Osteocyte (in vitro differentiated cells): ENCODE results near the gene R3HDM1. TPM values are rescaled to one million over a fixed set of nuclear protein-coding genes. Genes with fewer than 3 reads are reported as not detected.
A peak's percentile ranks its signal among the peaks of the same experiment; 100 is the strongest.

ENCODE experiments used
- DNase-seq: peaks from one replicate; pipeline ENCODE4 v3.0.0; 2021; ENCODE audit warnings: mixed read lengths; ENCODE audit not compliant: unreplicated experiment; ENCODE audit errors: extremely low spot score
- H3K27ac Mint-ChIP-seq: one replicate; pipeline ENCODE4 v1.8.0; 2021; ENCODE audit warnings: mild to moderate bottlenecking, mixed read lengths; ENCODE audit not compliant: unreplicated experiment
- H3K27me3 Mint-ChIP-seq: one replicate; pipeline ENCODE4 v1.8.0; 2021; ENCODE audit warnings: mixed read lengths; ENCODE audit not compliant: unreplicated experiment
- H3K36me3 Mint-ChIP-seq: one replicate; pipeline ENCODE4 v1.8.0; 2021; ENCODE audit warnings: mixed read lengths; ENCODE audit not compliant: unreplicated experiment
- H3K4me1 Mint-ChIP-seq: one replicate; pipeline ENCODE4 v1.8.0; 2021; ENCODE audit warnings: mixed read lengths; ENCODE audit not compliant: unreplicated experiment
- H3K4me3 Mint-ChIP-seq: one replicate; pipeline ENCODE4 v1.8.0; 2021; ENCODE audit warnings: mild to moderate bottlenecking, moderate library complexity, mixed read lengths; ENCODE audit not compliant: unreplicated experiment
- H3K9me3 Mint-ChIP-seq: one replicate; pipeline ENCODE4 v1.8.0; 2021; ENCODE audit warnings: mixed read lengths; ENCODE audit not compliant: unreplicated experiment
- total RNA-seq: library from RNA; stranded (reverse); gene quantifications from 2 replicates; pipeline ENCODE4 v1.2.1, GENCODE V29; 2021
- TF ChIP-seq, protein P1 (sequence below): fragments of 200-600 bp; sonication (generic); IDR thresholded peaks from 2 replicates; pipeline ENCODE4 v1.5.0; 2021; ENCODE audit warnings: antibody characterized with exemption, mild to moderate bottlenecking, moderate library complexity

R3HDM1 gene
- total RNA-seq, 1 donor from 2014 or later = 35.0 TPM

DNA sequence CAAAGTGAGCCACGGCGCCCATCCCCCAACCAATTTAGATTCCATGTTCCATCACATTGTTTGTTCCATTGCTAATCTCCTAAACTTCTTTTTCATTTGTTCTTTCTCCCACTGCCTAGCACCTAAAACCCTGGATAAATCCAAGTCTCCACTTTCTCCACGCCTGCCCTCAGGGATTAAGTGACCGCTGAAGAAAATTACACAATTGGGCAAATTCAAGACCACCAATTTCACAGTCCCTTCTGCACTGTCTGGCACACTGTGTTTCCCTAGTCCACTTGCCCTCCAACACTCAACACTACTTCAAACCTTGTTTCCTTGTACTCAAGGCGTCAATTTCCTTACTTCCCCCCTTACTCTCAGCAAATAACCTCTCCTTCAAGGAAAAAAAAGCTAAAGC is 205.3 kb downstream of the R3HDM1 start:
- H3K27ac Mint-ChIP-seq = no peak overlapping the region
- no peak for DNase-seq
- TF ChIP-seq, protein P1, sequence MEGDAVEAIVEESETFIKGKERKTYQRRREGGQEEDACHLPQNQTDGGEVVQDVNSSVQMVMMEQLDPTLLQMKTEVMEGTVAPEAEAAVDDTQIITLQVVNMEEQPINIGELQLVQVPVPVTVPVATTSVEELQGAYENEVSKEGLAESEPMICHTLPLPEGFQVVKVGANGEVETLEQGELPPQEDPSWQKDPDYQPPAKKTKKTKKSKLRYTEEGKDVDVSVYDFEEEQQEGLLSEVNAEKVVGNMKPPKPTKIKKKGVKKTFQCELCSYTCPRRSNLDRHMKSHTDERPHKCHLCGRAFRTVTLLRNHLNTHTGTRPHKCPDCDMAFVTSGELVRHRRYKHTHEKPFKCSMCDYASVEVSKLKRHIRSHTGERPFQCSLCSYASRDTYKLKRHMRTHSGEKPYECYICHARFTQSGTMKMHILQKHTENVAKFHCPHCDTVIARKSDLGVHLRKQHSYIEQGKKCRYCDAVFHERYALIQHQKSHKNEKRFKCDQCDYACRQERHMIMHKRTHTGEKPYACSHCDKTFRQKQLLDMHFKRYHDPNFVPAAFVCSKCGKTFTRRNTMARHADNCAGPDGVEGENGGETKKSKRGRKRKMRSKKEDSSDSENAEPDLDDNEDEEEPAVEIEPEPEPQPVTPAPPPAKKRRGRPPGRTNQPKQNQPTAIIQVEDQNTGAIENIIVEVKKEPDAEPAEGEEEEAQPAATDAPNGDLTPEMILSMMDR = no peak
- H3K4me1 Mint-ChIP-seq = peaks cover 1% of the 10 kb centered on the region
- H3K4me3 Mint-ChIP-seq = no peak overlapping the region
- no peaks in the 10 kb centered on the region for H3K36me3 Mint-ChIP-seq
- H3K27me3 Mint-ChIP-seq = no peaks in the 10 kb centered on the region
- no peaks in the 10 kb centered on the region for H3K9me3 Mint-ChIP-seq

DNA sequence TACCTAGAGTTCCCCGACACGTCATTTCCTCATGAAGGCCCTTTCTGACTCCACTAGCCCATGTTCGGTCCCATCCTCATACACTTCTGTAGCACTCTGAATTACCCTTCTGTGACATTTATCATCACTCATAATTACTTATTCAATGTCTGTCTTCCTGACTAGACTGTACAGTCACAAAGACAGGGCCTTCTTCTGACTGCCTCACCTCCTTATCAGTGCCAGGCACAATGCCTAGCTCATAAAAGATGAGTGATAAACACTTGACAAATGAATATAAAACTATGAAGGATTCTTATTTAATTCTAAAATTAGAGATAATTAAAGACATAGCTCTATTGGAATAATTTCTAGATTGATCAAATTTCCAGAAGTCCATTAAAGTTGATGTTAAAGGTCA is 208.9 kb downstream of the R3HDM1 start:
- TF ChIP-seq, protein P1 = no peak
- H3K4me1 Mint-ChIP-seq = peaks cover 20% of the 10 kb centered on the region
- H3K9me3 Mint-ChIP-seq = no peaks in the 10 kb centered on the region
- H3K27ac Mint-ChIP-seq = no peak overlapping the region
- no peak overlapping the region for H3K4me3 Mint-ChIP-seq
- DNase-seq = no peak
- H3K27me3 Mint-ChIP-seq = no peaks in the 10 kb centered on the region
- H3K36me3 Mint-ChIP-seq = peaks cover 3% of the 10 kb centered on the region

DNA sequence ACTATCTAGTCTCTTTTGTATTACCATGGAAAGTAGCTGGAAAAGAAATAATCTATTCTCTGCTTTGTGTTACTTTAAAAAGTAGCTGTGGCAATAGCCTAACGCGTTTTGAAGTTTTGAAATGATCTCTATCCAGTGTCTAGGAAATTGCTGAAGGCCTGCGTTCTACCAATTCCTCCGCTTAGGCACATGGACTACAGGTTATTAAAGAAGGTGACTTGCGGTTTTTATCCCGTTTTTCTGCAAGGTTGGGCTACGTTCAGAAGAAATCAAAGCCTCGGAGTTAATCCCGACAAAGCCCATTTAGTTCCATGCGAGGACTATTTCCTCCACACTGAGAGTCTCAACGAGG is 209.7 kb downstream of the R3HDM1 start:
- Mint-ChIP-seq H3K27ac (peak overlapping the region; percentile 99), H3K36me3 (peaks cover 3% of the 10 kb centered on the region), H3K27me3 (no peaks in the 10 kb centered on the region), H3K9me3 (no peaks in the 10 kb centered on the region), H3K4me3 (no peak overlapping the region), H3K4me1 (peaks cover 26% of the 10 kb centered on the region)
- no peak for DNase-seq
- TF ChIP-seq, protein P1 = no peak

DNA sequence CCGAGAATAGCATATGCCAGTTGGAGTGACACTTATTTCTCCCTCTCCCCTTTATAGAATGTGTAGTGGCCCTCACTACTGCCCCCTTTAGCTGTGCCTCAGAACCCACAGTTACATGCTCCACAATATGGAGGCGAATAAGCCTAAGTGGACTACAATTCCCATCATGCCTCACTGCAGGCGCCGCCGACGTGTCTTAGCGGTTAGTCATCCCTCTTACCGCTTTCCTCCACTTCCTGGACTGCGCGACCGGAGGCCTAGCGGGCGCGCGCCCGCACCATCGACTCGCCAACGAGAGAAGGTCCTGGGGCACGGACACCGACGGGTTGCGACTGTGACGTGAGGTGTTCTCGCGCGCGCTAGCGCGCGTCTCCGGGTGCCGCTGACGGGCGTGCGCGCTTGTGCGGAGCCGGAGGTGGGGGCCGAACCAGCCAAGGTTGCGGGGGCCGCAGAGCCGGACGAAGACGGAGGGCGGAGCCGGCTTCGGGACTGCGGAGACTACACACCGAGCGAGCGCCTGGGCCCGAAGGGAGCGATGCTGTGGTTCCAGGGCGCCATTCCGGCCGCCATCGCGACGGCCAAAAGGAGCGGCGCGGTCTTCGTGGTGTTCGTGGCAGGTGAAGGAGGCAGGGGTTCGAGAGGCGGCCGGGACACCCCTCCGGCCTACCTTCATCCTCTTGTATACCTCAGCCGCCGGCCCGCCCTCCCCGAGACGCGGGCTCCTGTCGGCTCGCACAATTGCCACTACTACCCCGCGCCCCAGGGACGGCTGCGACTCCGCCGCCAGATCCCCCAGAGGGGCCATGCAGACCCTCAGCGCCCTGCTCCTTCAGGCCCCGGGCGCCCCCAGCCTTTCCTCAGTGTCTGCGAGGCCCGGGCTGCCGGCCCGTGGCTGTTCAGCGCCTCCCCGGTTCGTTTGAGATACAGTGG is 210.4 kb downstream of the R3HDM1 start, which contains the start of gene UBXN4:
TSS of gene UBXN4 (plus strand) at position 461 of the 930 bp plus-strand sequence. CDS start at position 536, 75 bp downstream.
- H3K4me3 Mint-ChIP-seq = peak within 1 kb of the TSS; percentile 89
- H3K9me3 Mint-ChIP-seq = no peaks in the 10 kb centered on the region
- TF ChIP-seq, protein P1 = peak; percentile 61
- peaks cover 32% of the 10 kb centered on the region for H3K4me1 Mint-ChIP-seq
- DNase-seq = peak; percentile 99
- peaks cover 10% of the 10 kb centered on the region for H3K36me3 Mint-ChIP-seq
- H3K27me3 Mint-ChIP-seq = no peaks in the 10 kb centered on the region
- H3K27ac Mint-ChIP-seq = peak within 1 kb of the TSS; percentile 99

DNA sequence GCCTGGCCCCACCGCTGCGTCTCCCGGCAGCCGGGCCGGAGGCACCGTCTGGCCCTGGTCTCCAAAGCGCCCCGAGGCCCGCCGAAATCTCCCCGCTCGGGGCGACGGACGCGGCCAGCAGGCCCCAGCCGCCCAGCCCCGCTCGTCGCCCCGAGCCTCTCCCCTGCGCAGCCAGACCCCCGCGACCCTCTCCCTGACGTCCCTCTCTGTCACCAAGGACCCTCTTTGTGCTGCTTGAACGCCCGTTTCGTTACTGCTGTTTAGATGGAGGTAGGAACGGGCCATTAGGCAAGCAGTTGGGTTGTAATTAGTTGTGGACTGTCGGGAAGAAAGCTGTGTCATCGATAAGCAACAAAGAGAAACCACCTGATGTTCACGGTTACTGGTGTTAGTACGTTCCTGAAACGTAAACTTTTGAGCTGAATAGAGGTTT is 211.1 kb downstream of the R3HDM1 start:
- H3K4me3 Mint-ChIP-seq = peak overlapping the region; percentile 89
- H3K9me3 Mint-ChIP-seq = no peaks in the 10 kb centered on the region
- H3K36me3 Mint-ChIP-seq = peaks cover 12% of the 10 kb centered on the region
- no peaks in the 10 kb centered on the region for H3K27me3 Mint-ChIP-seq
- peaks cover 34% of the 10 kb centered on the region for H3K4me1 Mint-ChIP-seq
- peak overlapping the region; percentile 99 for H3K27ac Mint-ChIP-seq
- TF ChIP-seq, protein P1 = no peak
- peak; percentile 86 for DNase-seq
